NOMO-1 (cell line): ENCODE measurements around the gene SAXO1.
"Not testable (repeated sequence)": the region's sequence is repeated elsewhere in the genome, so short reads cannot be mapped to it uniquely, and the experiment has no call there.

Source experiments
- DNase-seq, 2 experiments: peaks; one replicate each; lab custom pipeline; 2025; ENCODE audit not compliant: unreplicated experiment in 2 of 2; lab: John Stamatoyannopoulos, UW

The SAXO1 gene

DNA sequence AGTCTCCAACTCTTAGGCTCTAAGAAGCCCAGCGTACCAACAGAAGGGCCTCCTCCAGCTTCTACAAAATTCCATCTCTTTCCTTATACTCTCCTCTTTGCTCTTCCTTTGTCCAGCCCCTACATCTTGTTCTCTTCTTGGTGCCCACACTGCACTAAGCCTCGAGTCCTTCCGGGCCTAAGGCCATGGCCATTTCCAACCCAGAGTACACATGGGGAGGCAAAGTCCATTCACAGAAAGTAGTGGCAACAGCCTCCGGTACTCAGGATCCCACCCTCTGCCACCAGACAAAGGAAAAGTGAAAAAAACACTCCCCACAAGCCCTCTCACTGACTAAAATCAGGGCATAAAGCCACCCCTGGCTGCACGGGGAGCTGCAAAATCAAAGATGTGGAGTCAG lies 60.3 kb downstream of the SAXO1 start:
- DNase-seq: no peak

DNA sequence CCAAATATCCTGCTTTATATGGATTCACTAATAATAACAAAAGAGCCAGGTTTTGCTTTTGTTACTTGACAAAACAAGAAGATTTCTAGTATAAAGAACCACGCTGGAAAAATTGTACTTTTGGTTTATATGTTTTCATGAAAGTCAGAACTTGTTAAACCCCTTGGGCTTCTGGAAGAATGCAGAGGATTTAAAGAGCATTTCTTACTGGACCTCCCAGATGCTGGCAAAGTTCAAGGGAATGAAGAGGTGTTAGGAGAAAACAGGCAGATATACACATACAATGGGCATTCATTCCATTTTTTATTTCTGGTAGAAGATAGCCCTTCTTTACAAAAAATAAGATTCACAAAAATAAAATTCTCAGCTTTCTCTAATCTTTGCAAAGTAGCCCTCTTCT lies 61.1 kb downstream of the SAXO1 start:
- no peak for DNase-seq

DNA sequence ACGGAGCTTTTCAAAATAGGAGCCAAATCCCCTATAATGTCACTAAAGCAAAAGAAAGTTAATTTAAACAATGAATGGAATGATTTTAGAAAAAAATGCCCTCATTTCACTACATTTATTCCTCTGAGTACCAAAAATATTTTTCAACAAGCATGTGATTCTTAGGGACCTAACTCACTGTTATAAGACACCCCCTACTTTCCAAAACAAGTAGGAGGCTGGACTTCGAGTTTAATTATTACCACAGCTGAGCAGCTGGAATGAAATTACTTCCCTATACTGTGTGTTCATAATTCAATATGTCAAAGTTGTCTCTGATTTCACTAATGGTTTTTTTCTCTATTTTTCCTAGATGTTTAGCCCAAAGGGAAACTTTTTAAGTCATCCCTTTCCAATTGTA lies 61.6 kb downstream of the SAXO1 start:
- DNase-seq: no peak

DNA sequence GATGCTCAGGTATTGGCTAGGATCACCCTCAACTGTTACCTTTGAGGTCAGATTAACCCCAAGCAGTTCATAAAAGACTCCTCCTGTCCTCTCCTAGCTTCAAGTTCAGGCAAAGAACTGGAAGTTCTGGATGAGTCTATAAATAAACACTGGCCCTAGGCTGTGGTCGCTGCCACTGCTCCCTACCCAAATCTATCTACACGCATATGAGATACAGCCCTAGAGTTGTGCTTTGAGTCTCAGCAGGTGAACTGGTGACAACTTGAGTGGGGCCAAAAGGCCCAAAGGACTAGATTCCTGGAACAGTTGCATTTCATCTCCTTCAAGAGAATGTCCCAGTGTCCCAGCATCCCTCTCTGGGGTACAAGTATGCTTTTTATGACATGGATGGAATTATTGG lies 62.6 kb downstream of the SAXO1 start:
- no peak for DNase-seq

DNA sequence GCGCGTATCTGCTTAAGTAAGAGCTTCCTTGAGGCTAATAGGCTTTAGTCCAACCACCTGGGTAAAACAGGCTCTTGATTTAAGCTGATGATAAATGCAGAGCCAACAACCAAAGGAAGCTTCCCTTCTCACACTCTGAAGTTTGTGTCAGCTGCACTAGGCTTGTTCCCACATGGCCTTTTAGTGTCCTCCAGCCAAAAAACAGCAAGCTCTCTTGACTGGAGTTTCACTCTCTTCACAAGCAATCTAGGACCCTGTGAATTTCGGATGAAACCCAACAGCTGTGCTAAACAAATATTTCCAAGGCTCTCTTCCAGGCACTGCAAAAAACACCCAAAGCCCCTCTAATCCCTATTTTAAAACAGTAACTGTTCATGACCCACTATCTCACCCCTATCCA lies 63.9 kb downstream of the SAXO1 start:
- DNase-seq: no peak

DNA sequence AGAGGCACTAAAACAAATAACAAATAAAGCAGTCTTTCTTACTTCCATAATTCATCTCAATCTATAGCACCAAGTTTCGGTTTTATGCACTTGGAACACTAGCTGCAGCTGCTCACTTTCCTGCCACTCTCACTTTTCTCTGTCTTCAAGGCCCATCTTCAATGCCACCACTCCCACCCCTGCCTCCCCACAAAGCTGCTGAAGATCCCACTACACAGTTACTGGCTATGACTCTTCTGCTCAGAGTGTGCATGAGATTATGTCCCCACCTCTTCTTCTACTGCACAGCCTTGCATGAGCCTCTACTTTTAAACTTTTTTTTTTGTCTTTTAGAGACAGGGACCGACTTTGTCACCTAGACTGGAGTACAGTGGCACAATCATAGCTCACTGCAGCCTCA lies 77.4 kb downstream of the SAXO1 start:
- no peak for DNase-seq

DNA sequence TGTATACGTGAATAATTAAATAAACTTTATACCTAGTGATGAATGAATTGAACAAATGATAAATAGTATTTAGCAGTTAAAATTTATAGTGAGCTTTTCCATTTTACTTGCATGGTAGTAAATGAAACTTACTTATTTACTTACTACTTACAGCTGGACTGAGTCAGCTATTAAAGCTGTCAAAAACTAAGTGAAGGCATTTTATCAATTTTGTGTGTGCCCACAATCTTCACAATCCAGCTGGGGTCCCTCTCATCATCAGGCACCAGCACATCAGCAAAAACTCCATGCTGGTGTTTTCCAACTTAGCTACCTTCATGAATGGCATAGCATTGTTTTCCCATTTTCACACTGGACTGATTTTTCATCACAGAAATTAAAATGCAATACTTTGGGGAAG lies 81.1 kb downstream of the SAXO1 start:
- DNase-seq: no peak

DNA sequence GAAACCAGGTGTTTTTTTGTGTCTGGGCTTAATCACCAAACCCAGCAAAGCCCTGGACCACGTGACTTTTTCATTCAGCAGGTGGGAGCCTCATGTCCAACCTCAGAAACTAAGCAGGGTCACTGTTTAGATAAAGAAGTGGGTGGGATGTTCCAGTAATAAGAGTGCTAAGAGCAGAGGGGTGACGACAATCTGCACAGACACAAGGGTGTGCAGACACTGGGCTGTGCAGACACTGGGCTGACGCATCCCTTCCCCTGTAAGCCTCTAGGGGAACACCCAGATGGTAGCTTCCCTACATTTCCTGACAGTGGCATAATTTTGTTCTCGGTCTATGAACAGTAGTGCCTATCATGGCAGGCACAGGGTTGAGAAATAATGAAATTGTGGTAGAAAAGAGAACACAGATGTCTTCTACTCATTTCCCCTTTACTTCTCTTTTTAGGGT lies 85.1 kb downstream of the SAXO1 start:
- DNase-seq: peak; percentile 3 to 66

DNA sequence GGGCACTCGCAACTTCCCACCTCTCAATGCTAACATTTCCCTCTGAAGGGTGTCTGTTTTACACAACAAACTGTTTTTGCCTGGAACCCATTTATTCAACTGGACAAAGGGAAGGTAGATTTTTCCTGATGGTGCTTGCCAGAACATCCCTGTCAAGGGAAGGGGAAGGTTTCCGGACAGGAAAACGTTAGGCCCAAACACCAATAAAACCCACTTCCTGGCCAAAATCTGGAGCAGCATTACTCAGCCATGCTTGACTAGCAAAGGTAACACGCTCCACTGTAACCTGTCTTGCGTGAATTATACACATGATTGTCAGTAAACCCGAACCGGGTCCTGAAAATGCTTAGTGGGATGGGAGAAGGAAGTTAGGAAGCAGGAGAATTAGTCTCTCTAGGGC lies 90.2 kb downstream of the SAXO1 start:
- DNase-seq: no peak

DNA sequence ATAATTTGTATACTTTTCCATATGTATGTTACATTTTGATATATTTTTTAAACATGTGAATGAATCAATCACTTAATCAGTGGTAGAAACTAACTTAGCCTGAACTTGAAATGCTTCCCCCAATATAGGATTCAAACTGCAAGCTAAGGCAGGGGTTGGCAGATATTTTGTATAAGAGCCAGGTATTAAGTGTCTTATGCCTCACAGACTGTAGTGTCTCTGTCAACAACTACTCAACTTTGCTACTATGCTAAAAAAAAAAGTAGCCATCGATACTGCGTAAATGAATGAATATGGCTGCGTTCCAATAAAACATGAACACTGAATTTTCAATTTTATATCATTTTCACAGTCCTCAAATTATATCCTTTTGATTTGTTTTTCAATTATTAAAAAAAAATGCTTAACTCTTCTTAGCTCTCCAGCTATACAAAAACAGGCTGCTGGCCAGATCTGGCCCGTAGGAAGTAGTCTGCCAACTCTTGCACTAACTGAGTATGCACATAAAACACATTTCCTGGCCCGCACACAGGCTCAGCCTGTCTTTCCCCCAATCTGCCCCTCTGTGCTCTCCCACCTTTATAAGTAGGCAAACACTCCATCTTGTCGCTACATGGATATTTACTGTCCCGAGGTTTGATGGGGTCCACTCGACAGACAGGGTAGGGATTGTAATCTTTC lies 91.8 kb downstream of the SAXO1 start:
- DNase-seq: no peak

DNA sequence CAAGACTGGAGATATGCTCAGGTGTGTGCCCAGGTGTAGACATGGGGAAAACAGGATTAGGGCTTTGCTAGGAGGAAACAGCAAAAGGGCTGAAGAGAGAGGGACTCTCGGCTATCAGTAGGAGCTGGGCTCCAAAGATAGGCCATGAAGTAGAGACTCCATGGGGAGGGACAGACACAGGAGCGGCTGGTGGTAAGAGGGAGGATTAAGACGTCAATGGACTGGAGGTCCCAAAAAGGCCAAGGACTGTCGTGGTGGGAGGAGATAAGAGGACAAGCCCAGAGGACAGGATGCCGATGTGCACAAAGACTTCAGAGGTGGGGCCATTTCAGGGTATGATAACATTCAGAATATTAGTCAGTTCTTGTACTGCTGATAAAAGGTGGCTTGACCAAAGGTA lies 93.1 kb downstream of the SAXO1 start:
- no peak for DNase-seq

DNA sequence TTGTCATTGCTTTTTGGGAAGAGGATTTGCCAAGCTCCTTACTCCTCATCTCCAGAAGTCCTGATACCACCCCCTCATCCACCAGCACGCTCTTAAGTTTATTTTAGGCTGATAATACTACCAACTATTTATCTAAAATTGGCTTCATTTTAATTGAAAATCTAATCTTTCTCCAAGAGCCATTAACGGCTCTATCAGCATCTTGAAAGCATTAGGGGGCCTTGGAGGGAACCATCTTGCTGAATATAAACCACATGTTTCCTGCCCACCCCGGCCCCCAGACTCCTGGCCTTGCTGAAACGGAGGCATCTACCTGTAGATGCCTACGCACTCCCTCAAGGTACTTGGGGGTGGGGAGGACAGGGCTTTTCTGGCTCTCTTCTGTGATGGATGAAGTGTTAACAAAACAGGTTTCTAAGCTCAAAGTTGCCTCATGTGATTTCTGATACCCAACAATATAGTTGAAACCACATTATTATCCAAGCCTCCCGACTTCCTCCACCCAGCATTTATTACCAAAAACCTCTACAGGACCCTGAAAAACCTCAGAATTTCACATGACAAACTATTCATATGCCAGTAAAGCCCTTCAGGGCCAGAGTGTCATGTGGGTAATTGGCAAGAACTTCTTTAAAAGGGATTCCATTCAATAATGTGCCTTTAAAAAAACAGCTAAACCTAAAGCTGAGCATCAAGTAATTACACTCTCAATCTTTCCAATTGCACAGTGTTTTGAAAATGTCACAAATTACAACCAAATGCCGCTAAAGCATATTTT lies 96.7 kb downstream of the SAXO1 start:
- no peak for DNase-seq

DNA sequence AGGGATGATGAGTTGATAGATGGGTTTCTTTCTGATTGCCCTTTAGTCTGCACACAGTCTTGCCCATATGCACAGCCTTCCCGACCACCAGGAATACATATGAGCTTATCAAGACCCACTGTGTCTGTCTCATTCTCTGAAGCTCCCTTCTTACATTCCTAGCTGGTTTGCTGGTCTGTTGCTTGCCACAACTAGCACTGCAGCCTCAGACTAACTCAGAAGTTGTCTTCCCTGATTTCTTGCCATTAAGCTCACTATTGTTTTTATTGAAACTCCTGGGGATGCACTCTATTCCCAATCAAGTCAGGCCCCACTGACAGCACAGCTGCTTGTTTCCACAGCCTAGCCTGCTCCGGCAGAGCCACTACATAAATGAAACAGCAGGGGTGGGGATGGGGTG lies 97.5 kb downstream of the SAXO1 start:
- DNase-seq: no peak

DNA sequence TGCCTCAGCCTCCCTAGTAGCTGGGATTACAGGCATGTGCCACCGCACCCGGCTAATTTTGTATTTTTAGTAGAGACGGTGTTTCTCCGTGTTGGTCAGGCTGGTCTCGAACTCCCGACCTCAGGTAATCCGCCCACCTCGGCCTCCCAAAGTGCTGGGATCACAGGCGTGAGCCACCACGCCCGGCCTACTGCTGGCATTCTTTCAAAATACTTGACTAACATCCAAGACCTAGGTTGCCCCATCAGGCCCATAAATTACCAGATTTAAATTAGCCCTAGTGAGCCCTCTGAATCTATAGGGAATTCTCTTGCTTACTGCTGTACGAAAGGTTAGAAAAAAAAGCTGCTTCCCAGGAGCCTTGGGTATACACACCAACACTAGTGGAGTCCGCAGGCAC lies 102.4 kb downstream of the SAXO1 start:
- not testable (repeated sequence) for DNase-seq

DNA sequence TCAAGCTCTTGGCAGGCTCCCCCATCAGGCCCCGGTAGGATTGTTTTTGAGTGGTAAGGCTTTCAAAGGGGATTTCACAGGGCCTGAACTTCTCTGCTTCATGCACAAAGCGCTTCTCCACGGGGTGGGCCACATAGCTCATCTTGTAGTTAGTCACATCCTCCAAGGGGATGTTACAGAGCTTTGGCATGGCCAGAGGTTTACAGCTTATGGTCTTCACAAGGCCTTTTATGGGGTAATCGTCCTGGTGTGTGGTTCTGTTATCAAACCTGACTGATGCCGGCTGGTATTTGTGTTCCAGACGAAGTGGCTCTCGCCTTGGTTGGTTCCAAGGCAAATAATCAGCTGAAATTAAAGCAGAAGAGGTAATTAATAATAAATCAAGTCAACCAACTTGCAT lies 104.3 kb downstream of the SAXO1 start:
- DNase-seq: no peak

DNA sequence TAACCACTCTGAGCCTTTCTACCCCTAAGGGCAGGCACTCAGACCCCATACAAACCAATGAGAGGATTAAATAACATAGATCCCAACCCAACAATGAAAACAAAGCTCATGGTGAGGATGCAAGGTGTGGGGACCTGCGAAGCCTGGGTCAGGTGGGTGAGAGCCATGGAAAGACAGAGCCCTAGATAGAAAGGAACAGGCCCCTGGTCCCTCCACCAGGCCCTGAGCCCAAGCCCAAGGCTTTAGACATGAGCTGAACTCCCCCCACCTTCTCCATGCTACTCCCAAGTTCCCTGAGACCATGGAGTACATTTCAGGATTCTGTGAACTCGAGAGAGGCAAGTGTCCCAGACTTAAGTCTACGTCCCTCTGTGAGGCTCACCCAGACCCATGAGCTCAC lies 106.5 kb downstream of the SAXO1 start:
- no peak for DNase-seq

DNA sequence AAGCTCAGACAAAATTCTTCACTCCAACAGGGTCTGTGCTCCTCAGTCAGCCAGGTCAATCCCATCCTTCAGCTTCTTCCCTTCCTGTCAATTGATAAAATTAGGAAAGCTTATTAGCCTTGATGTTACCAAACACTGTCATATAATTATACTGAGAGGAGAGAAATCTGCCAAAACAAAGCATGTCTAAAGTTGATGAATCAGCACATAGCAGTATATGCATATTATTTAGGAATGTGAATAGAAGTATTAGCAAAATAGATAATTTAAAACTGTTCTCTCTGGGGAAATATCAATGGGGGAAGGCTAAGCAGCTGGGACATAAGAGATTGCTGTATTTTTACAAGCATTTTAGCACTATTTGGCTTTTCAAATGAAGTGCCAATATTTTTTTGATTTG lies 107.1 kb downstream of the SAXO1 start:
- no peak for DNase-seq

DNA sequence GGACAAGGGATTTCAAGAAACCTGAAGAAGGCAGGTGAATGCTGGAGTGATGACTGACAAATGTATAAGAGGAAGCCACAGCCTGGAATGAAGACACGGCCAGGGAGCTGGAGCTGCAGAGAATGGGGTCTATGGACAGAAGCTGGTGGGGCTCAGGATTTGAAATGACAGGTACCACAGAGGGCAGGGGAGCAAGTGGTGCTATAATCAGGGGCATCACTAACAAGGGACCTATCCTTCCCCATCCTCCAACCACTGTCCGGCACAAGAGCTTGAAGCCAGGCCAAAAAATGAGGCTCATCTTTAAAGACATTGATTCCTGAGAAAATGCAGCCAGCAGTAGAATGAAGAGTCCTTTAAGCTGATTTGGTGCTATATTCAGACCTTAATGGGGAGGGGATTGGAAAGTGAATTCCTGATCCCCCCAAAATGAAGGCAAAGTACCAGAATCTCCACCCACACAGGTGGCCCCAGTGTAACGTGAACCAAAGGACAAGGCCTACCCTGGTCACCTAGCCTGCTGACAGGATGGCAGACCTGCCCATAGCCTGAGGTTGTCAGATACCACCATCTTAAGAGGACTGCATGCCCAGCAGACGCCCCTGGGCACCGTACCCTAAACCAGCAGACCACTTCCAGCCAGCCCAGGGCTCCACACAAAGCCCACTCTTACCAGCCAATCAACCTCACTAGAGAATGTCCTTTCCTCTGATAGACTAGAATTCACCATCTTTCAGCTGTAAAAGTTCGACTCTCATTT lies 109.2 kb downstream of the SAXO1 start:
- no peak for DNase-seq

DNA sequence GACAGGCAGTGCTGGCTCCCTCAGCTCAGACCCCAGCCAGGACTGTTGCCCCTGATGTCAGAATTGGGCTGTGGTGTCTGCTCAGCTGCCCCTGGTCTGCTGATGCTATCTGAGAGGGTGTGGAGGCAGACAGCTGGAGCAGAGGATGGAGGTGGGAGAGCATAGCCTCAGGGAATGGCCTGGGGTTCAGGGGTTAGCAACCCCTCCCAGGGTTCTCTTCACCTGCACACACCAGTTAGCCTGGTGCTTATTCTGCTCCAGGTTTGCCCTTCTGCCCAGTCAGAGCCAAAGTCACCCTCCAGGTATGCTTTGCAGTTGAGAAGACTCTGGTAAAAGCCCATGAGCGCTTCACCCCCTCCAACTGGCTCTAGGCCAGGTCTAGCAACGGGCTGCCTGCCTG lies 109.8 kb downstream of the SAXO1 start:
- no peak for DNase-seq

DNA sequence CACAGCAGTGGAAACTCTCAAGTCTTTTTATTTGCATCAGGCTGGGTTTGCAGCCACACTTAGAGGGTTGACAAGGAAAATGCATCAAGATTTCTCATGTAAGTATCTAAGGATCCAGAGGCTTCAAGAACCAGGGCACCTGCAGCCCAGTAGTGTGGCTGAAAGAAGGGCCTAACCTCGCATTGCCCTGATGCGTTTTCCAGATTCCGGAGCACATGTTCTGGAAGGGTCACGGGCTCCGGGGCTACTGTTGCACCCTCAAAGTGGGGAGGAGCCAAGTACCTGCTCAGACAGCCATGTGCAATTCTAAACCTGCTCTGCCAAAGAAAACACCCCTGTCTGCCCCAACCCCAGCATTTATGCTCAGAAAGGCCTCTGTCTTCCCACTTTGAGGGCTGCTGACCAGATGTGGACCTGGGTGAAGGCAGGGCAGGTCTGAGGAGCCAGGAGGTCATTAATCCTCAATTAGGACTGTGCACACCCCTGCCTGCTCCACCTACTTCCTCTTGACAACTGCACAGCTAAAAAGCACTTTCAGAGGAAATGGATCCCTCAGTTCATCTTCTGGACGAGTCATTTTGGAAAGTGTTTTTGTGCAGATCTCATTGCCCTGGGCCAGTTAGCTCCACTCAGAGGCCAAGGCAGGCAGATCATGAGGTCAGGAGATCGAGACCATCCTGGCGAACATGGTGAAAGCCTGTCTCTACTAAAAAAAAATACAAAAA lies 110.7 kb downstream of the SAXO1 start:
- no peak for DNase-seq
